ENCODE results near the gene KCNQ1. TPM values are rescaled to one million over a fixed set of nuclear protein-coding genes. Genes with fewer than 3 reads are reported as not detected.

The KCNQ1 gene
- total and polyA plus RNA-seq, 2 of the 13 experiments (the other 11 are each of a cell fraction or from before 2014, with no cell fraction given) = 0.02 to 0.08 TPM

DNA sequence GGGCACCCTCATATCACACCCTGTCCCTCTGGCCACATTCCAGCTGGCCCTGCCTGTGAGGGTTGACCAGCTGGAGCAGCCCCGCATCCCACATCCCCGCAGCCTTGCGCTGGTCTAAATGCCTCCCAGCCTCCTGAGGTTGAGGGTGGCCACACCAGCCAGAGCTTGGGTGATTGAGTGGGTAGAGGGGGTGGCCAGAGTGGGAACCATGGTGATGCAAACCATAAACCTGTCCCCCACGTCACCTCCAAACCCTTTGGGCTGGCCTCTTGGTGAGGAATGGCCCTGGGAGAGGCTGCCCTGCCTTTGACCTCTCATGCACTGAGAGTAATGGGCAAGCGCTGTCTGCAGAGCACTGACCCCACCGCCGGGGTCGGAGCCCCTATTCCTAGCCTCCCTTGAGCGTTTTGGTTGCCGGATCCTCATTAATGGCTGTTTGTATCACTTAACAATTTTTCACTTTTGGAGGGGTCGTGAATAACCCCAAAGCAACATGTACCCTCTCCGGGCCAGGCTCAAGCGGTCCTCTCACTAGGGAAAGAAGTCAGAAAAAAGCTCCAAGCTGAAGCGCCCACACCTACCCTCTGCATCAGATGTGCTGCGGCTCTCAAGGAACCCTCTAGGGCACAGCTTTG, 271.0 kb downstream of the KCNQ1 start:
- BruUV-seq (replicated peaks) = no TSS peak
- Histone ChIP-seq H3K27me3 (ENCODE audit: control insufficient read depth in 1 of 2, insufficient read depth in 2 of 2, low read length in 2 of 2) (peaks cover 22 to 97% of the 10 kb centered on the region in 2 experiments), H3K79me2 (ENCODE audit: insufficient read depth, low read length) (no peaks in the 10 kb centered on the region), H3K36me3 (replicated peaks in 1 of 2; ENCODE audit: control insufficient read depth in 1 of 2, insufficient read depth in 2 of 2, low read length in 2 of 2) (no peaks in the 10 kb centered on the region), H2AFZ (ENCODE audit: low read length) (no peak overlapping the region), H3K9ac (ENCODE audit: insufficient read depth, low read depth, low read length) (no peak overlapping the region), H3K27ac (ENCODE audit: extremely low read length, insufficient read depth, low read length) (no peak overlapping the region), H3K9me3 (ENCODE audit: low read length) (peaks cover 5% of the 10 kb centered on the region; the same call in 1 of the 2 replicates), H3K4me1 (ENCODE audit: insufficient read depth, low read length) (peaks cover 29% of the 10 kb centered on the region), H3K4me3 (replicated peaks in 1 of 3; ENCODE audit: insufficient read depth in 1 of 3, low read depth in 2 of 3, low read length in 3 of 3) (no peak overlapping the region), H3K4me2 (ENCODE audit: low read depth, low read length) (no peak overlapping the region), H4K20me1 (ENCODE audit: insufficient read depth, low read length) (no peaks in the 10 kb centered on the region)
- intact Hi-C loops (cut with micrococcal nuclease; ENCODE audit: unreplicated experiment) (no loop called here), in situ Hi-C loops (cut with HindIII; ENCODE audit: extremely low pct_ligation_motif_present, low pct_unique_long_range_greater_than_20kb) (no loop called here)
- ChIA-PET CTCF (ENCODE audit: low intra/inter-chr PET ratio, low total read pairs) (no interaction called here), POLR2A (interaction anchor here (3.3 to 7.3 kb wide), 2 partner anchors 10 to 14 kb away, joined by 13 to 88 read pairs; no protein-coding TSS in a partner anchor)
- ATAC-seq (no peak), FAIRE-seq (no peak), DNase-seq (ENCODE audit: low spot score) (no peak)
- WGBS (ENCODE audit: low lambda C conversion rate) = 81% methylated on average over 9 of the region's 15 CpGs
- no peak for TF ChIP-seq ZFP82 (CRISPR knock-in tag; IDR thresholded peaks at IDR 0.05; ENCODE audit: borderline replicate concordance)
- TF ChIP-seq SMAD9 (CRISPR knock-in tag; IDR thresholded peaks at IDR 0.05) = no peak
- TF ChIP-seq GTF3A (CRISPR knock-in tag; conservative IDR thresholded peaks at IDR 0.05) = no peak
- TF ChIP-seq ZNF33A (CRISPR knock-in tag; IDR thresholded peaks at IDR 0.05; ENCODE audit: borderline replicate concordance) = no peak
- no peak for TF ChIP-seq NR2F1 (CRISPR knock-in tag; IDR thresholded peaks at IDR 0.05)
- TF ChIP-seq FOXJ3 (CRISPR knock-in tag; IDR thresholded peaks at IDR 0.05; ENCODE audit: borderline replicate concordance) = no peak
- TF ChIP-seq ZNF879 (CRISPR knock-in tag; IDR thresholded peaks at IDR 0.05) = no peak
- no peak for TF ChIP-seq ZNF180 (CRISPR knock-in tag; IDR thresholded peaks at IDR 0.05; ENCODE audit: borderline replicate concordance, low read depth)
- TF ChIP-seq, protein P1, sequence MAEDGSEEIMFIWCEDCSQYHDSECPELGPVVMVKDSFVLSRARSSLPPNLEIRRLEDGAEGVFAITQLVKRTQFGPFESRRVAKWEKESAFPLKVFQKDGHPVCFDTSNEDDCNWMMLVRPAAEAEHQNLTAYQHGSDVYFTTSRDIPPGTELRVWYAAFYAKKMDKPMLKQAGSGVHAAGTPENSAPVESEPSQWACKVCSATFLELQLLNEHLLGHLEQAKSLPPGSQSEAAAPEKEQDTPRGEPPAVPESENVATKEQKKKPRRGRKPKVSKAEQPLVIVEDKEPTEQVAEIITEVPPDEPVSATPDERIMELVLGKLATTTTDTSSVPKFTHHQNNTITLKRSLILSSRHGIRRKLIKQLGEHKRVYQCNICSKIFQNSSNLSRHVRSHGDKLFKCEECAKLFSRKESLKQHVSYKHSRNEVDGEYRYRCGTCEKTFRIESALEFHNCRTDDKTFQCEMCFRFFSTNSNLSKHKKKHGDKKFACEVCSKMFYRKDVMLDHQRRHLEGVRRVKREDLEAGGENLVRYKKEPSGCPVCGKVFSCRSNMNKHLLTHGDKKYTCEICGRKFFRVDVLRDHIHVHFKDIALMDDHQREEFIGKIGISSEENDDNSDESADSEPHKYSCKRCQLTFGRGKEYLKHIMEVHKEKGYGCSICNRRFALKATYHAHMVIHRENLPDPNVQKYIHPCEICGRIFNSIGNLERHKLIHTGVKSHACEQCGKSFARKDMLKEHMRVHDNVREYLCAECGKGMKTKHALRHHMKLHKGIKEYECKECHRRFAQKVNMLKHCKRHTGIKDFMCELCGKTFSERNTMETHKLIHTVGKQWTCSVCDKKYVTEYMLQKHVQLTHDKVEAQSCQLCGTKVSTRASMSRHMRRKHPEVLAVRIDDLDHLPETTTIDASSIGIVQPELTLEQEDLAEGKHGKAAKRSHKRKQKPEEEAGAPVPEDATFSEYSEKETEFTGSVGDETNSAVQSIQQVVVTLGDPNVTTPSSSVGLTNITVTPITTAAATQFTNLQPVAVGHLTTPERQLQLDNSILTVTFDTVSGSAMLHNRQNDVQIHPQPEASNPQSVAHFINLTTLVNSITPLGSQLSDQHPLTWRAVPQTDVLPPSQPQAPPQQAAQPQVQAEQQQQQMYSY (CRISPR knock-in tag; IDR thresholded peaks at IDR 0.05) = no peak
- TF ChIP-seq, protein P2, sequence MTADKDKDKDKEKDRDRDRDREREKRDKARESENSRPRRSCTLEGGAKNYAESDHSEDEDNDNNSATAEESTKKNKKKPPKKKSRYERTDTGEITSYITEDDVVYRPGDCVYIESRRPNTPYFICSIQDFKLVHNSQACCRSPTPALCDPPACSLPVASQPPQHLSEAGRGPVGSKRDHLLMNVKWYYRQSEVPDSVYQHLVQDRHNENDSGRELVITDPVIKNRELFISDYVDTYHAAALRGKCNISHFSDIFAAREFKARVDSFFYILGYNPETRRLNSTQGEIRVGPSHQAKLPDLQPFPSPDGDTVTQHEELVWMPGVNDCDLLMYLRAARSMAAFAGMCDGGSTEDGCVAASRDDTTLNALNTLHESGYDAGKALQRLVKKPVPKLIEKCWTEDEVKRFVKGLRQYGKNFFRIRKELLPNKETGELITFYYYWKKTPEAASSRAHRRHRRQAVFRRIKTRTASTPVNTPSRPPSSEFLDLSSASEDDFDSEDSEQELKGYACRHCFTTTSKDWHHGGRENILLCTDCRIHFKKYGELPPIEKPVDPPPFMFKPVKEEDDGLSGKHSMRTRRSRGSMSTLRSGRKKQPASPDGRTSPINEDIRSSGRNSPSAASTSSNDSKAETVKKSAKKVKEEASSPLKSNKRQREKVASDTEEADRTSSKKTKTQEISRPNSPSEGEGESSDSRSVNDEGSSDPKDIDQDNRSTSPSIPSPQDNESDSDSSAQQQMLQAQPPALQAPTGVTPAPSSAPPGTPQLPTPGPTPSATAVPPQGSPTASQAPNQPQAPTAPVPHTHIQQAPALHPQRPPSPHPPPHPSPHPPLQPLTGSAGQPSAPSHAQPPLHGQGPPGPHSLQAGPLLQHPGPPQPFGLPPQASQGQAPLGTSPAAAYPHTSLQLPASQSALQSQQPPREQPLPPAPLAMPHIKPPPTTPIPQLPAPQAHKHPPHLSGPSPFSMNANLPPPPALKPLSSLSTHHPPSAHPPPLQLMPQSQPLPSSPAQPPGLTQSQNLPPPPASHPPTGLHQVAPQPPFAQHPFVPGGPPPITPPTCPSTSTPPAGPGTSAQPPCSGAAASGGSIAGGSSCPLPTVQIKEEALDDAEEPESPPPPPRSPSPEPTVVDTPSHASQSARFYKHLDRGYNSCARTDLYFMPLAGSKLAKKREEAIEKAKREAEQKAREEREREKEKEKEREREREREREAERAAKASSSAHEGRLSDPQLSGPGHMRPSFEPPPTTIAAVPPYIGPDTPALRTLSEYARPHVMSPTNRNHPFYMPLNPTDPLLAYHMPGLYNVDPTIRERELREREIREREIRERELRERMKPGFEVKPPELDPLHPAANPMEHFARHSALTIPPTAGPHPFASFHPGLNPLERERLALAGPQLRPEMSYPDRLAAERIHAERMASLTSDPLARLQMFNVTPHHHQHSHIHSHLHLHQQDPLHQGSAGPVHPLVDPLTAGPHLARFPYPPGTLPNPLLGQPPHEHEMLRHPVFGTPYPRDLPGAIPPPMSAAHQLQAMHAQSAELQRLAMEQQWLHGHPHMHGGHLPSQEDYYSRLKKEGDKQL (CRISPR knock-in tag; IDR thresholded peaks at IDR 0.05; ENCODE audit: low read depth) = no peak
- TF ChIP-seq, protein P3, sequence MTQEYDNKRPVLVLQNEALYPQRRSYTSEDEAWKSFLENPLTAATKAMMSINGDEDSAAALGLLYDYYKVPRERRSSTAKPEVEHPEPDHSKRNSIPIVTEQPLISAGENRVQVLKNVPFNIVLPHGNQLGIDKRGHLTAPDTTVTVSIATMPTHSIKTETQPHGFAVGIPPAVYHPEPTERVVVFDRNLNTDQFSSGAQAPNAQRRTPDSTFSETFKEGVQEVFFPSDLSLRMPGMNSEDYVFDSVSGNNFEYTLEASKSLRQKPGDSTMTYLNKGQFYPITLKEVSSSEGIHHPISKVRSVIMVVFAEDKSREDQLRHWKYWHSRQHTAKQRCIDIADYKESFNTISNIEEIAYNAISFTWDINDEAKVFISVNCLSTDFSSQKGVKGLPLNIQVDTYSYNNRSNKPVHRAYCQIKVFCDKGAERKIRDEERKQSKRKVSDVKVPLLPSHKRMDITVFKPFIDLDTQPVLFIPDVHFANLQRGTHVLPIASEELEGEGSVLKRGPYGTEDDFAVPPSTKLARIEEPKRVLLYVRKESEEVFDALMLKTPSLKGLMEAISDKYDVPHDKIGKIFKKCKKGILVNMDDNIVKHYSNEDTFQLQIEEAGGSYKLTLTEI (CRISPR knock-in tag; conservative IDR thresholded peaks at IDR 0.05) = no peak
- TF ChIP-seq ZNF562 (CRISPR knock-in tag; IDR thresholded peaks at IDR 0.05; ENCODE audit: borderline replicate concordance) = no peak
- no peak for TF ChIP-seq FOXK2 (IDR thresholded peaks at IDR 0.05)

All from HepG2 (cell line).